Mucosa of stomach (tissue), 1 donor: Measurements from ENCODE around the gene S100A2.

Experiments
- H3K27me3 ChIP-seq: one replicate; pipeline ENCODE4 v1.7.0; 2013; ENCODE audit warnings: mild to moderate bottlenecking, low read length; ENCODE audit not compliant: control insufficient read depth, insufficient read depth
- H3K36me3 ChIP-seq: one replicate; pipeline ENCODE4 v1.7.0; 2013; ENCODE audit warnings: low read length; ENCODE audit not compliant: control insufficient read depth, insufficient read depth
- H3K4me1 ChIP-seq: one replicate; pipeline ENCODE4 v1.7.0; 2013; ENCODE audit warnings: mild to moderate bottlenecking, low read length; ENCODE audit not compliant: control insufficient read depth, insufficient read depth
- H3K4me3 ChIP-seq: one replicate; pipeline ENCODE4 v1.7.0; 2013; ENCODE audit warnings: low read length
- H3K9ac ChIP-seq: one replicate; pipeline ENCODE4 v1.7.0; 2013; ENCODE audit warnings: mild to moderate bottlenecking, low read length, moderate library complexity
- H3K9me3 ChIP-seq: one replicate; pipeline ENCODE4 v1.7.0; 2013; ENCODE audit warnings: mild to moderate bottlenecking, low read length, moderate library complexity; ENCODE audit not compliant: control insufficient read depth
- donor health status: Pancreatic carcinoma.

Gene S100A2

DNA sequence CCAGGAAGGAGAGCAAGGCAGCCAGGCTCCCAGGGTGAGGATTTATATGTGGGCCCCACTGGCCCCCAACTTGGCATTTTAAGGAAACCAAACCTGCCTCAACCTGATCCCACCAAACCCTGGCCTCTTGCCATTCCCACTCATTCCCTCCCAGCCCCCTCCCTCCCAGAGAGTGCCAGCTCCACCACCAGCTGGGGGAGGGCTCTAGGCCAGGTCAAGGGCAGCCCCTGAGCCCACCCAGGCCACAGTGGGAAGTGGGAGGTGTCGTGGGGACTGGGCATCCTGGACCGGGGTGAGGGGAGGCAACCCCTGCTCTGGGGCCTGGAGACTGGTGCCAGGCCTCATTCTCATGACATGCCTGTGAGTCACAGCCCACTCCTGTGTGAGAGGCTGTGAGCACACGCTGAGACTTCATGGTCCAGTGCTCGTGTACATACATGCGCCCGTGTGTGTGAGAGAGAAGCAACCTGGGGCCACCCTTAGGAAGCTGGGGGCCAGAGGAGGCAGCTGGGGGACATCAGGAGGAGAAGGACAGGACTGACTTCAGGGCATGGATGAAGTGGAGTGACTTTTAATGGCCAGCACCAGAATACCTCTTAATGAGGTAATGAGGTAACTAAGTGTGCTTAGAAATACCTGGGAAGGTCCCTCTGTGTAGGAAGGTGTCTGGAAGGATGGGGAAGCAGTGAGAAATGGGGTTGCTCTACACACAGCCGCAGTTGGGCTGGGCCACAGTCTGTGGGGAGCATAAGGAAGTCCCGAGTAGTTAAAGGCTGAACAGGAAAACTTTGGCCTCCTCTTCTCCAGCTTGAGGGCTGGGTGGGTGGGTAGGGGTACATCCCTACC, at the start of gene S100A2:
TSS of gene S100A2 (minus strand) at position 316 of the 846 bp plus-strand sequence. CDS start 1,967 bp downstream, outside the sequence.
- Histone ChIP-seq H3K36me3 (no peaks in the 10 kb centered on the region), H3K9ac (peak within 1 kb of the TSS; percentile 84), H3K4me1 (peaks cover 39% of the 10 kb centered on the region), H3K4me3 (no peak within 1 kb of the TSS), H3K27me3 (no peaks in the 10 kb centered on the region), H3K9me3 (no peaks in the 10 kb centered on the region)

GRCh38 chr1:153615406-153615805, 49.8 kb upstream of the S100A2 start:
- H3K27me3 ChIP-seq: no peaks in the 10 kb centered on the region
- H3K9ac ChIP-seq: peak overlapping the region; percentile 95
- no peaks in the 10 kb centered on the region for H3K9me3 ChIP-seq
- peaks cover 59% of the 10 kb centered on the region for H3K4me1 ChIP-seq
- H3K4me3 ChIP-seq: peak overlapping the region; percentile 60
- no peaks in the 10 kb centered on the region for H3K36me3 ChIP-seq

DNA sequence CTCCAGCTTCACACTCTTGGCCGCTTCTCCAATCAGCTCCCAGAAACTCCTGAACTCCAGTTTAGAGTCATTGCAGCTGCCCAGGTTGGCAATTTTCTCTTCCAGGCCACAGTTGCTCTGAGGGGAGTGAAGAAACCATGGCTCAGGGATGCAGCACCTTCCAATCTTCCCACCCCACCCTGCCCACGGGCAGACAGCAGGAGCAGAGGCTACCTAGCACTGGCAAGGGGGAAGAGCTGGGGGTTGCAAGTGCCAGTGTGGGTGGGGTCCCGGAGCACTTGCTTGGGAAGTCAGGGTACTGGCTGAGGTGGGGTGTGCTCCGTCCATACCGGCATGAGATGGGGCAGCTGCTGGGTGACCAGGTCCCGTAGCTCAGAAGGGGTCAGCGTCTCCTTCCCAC, 49.3 kb upstream of the S100A2 start:
- Histone ChIP-seq H3K36me3 (no peaks in the 10 kb centered on the region), H3K4me1 (peaks cover 64% of the 10 kb centered on the region), H3K9ac (peak overlapping the region; percentile 95), H3K27me3 (no peaks in the 10 kb centered on the region), H3K9me3 (no peaks in the 10 kb centered on the region), H3K4me3 (peak overlapping the region; percentile 60)

- H3K9ac ChIP-seq: peak overlapping the region; percentile 95
- no peaks in the 10 kb centered on the region for H3K27me3 ChIP-seq
- H3K4me3 ChIP-seq: no peak overlapping the region
- H3K9me3 ChIP-seq: no peaks in the 10 kb centered on the region
- H3K36me3 ChIP-seq: no peaks in the 10 kb centered on the region
- peaks cover 70% of the 10 kb centered on the region for H3K4me1 ChIP-seq
Measured at GRCh38 chr1:153614189-153614900, 48.7 kb upstream of the S100A2 start.

DNA sequence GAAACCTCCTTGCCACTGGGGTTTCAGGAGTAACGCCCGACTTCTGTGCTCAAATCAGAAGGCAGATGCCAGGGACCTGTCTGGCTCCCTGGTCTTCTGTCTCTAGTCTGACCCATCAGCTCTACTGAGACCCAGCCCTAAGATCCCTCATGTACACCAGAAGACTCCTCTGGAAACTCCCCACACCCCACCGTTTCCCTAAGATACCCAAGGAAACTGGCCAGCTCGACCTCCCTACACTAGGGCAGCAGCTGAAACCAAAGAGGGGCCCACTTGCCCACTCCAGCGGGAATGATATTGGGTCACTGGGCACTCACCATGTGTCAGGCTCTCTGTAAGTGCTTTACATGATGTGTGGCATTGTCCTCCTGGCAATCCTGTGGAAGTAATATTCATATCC, 47.8 kb upstream of the S100A2 start:
- Histone ChIP-seq H3K4me1 (peaks cover 79% of the 10 kb centered on the region), H3K4me3 (no peak overlapping the region)

GRCh38 chr1:153612755-153613331, 47.2 kb upstream of the S100A2 start, which contains the start of gene S100A16:
Gene S100A16, minus strand, starts transcription at chr1:153613137. Its CDS starts 4,986 bp downstream, at chr1:153608151.
- H3K4me3 ChIP-seq: peak within 1 kb of the TSS; percentile 75
- H3K36me3 ChIP-seq: no peaks in the 10 kb centered on the region
- H3K27me3 ChIP-seq: no peaks in the 10 kb centered on the region
- H3K9me3 ChIP-seq: no peaks in the 10 kb centered on the region
- peaks cover 81% of the 10 kb centered on the region for H3K4me1 ChIP-seq
- peak within 1 kb of the TSS; percentile 98 for H3K9ac ChIP-seq

More for the DNA sequence above, 47.8 kb upstream of the S100A2 start:
- Histone ChIP-seq H3K36me3 (no peaks in the 10 kb centered on the region), H3K9ac (peak overlapping the region; percentile 98), H3K9me3 (no peaks in the 10 kb centered on the region), H3K27me3 (no peaks in the 10 kb centered on the region)

- Histone ChIP-seq H3K4me3 (peak overlapping the region; percentile 75), H3K9me3 (no peaks in the 10 kb centered on the region), H3K4me1 (peaks cover 75% of the 10 kb centered on the region), H3K27me3 (no peaks in the 10 kb centered on the region), H3K36me3 (no peaks in the 10 kb centered on the region), H3K9ac (peak overlapping the region; percentile 98)
Measured at GRCh38 chr1:153612111-153612754, 46.6 kb upstream of the S100A2 start.

- no peaks in the 10 kb centered on the region for H3K9me3 ChIP-seq
- H3K9ac ChIP-seq: peak overlapping the region; percentile 98
- peaks cover 66% of the 10 kb centered on the region for H3K4me1 ChIP-seq
- H3K27me3 ChIP-seq: no peaks in the 10 kb centered on the region
- H3K4me3 ChIP-seq: peak overlapping the region; percentile 75
- no peaks in the 10 kb centered on the region for H3K36me3 ChIP-seq
Measured at GRCh38 chr1:153611356-153611755, 45.7 kb upstream of the S100A2 start.

- H3K9me3 ChIP-seq: no peaks in the 10 kb centered on the region
- no peaks in the 10 kb centered on the region for H3K36me3 ChIP-seq
- H3K9ac ChIP-seq: no peak overlapping the region
- H3K4me1 ChIP-seq: peaks cover 61% of the 10 kb centered on the region
- no peaks in the 10 kb centered on the region for H3K27me3 ChIP-seq
- H3K4me3 ChIP-seq: peak overlapping the region; percentile 75
Measured at GRCh38 chr1:153610811-153611301, 45.2 kb upstream of the S100A2 start.

GRCh38 chr1:153610334-153610733, 44.7 kb upstream of the S100A2 start:
- Histone ChIP-seq H3K27me3 (no peaks in the 10 kb centered on the region), H3K9ac (no peak overlapping the region), H3K4me3 (peak overlapping the region; percentile 14), H3K4me1 (peaks cover 56% of the 10 kb centered on the region), H3K9me3 (no peaks in the 10 kb centered on the region), H3K36me3 (no peaks in the 10 kb centered on the region)

GRCh38 chr1:153609585-153609907, 43.9 kb upstream of the S100A2 start:
- H3K4me3 ChIP-seq: peak overlapping the region; percentile 0
- peak overlapping the region; percentile 4 for H3K9ac ChIP-seq
- H3K9me3 ChIP-seq: no peaks in the 10 kb centered on the region
- H3K4me1 ChIP-seq: peaks cover 51% of the 10 kb centered on the region
- H3K36me3 ChIP-seq: no peaks in the 10 kb centered on the region
- no peaks in the 10 kb centered on the region for H3K27me3 ChIP-seq
